GM10266 (cell line): ENCODE results near the gene DNAI2.

ENCODE experiments used
- DNase-seq: peaks from one replicate; pipeline ENCODE4 v3.0.0; 2012; ENCODE audit errors: extremely low spot score
- TF ChIP-seq, protein P1 (sequence below): IDR thresholded peaks from 2 replicates; pipeline ENCODE4 v1.5.1; 2012; ENCODE audit warnings: mild to moderate bottlenecking, low read depth; ENCODE audit not compliant: control insufficient read depth, insufficient read depth; ENCODE audit errors: missing control alignments

DNAI2 gene

DNA sequence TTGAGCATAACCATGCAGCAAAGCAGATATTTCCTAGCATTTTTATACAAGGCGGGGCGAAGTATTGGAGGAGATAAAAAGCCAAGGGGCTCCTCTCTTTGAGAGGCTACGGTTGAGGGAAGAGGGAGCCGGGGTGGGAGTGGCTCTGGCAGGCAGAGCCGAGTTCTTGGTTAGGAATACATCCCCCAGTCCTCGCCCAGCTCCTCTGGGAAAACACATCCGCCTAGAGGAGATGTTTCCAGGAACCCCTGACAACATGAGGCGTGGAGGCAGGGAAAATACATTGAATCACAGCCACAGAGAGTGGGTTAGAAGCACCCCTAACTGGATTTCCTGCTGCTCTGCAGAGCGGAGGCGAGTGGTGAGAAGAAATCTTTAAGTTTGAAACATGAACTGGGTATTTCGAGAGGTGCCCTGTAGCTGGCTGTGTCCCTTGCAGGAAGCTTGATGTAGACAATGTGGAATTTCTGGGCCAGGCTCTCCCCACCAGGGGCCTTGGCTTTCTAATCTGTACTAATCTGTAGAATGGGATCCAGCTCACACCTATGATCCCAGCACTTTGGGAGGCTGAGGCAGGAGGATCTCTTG lies 33.3 kb upstream of the DNAI2 start:
- no peak for DNase-seq
- TF ChIP-seq, protein P1, sequence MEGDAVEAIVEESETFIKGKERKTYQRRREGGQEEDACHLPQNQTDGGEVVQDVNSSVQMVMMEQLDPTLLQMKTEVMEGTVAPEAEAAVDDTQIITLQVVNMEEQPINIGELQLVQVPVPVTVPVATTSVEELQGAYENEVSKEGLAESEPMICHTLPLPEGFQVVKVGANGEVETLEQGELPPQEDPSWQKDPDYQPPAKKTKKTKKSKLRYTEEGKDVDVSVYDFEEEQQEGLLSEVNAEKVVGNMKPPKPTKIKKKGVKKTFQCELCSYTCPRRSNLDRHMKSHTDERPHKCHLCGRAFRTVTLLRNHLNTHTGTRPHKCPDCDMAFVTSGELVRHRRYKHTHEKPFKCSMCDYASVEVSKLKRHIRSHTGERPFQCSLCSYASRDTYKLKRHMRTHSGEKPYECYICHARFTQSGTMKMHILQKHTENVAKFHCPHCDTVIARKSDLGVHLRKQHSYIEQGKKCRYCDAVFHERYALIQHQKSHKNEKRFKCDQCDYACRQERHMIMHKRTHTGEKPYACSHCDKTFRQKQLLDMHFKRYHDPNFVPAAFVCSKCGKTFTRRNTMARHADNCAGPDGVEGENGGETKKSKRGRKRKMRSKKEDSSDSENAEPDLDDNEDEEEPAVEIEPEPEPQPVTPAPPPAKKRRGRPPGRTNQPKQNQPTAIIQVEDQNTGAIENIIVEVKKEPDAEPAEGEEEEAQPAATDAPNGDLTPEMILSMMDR, result no peak

DNA sequence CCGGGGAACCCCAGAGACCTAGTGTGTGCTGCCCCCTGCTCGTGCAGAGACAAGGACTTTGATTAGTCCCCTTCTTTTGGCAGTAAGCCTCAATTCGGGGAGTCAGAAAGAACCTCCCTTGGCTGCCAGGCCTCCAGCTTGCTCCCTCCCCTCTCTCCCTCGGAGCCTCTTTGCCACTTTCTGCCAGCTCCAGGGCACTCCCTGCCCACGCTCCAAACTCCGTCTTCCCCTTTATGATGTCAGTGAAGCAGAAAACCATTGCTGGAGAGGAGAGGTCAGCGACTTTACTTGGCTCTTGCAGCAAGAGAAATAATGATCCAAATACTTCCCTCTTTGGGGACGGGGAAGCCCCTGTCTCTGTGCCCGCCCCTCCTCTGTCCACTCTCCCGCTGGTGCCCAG lies 32.6 kb upstream of the DNAI2 start:
- DNase-seq, result no peak
- TF ChIP-seq, protein P1, result no peak

DNA sequence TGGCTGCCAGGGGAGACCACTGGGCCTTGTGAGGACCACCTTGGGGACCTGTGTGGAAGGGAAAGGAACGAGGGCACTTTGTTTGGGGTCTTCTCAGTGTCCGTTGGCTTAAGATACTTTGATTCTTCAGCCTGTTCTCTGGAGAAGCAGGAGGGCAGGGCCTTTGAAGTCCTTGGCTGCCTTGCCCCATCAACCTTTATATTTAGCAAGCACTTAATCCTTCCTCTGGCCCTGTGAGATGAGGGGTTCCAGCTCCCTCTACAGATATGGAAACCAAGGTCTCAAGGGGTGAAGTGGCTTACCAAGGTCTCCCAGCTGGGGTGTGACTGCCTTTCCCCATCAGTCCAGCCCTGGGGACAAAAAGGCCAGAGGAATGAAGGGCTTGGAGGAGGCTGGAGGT lies 32.2 kb upstream of the DNAI2 start:
- TF ChIP-seq, protein P1, result no peak

DNA sequence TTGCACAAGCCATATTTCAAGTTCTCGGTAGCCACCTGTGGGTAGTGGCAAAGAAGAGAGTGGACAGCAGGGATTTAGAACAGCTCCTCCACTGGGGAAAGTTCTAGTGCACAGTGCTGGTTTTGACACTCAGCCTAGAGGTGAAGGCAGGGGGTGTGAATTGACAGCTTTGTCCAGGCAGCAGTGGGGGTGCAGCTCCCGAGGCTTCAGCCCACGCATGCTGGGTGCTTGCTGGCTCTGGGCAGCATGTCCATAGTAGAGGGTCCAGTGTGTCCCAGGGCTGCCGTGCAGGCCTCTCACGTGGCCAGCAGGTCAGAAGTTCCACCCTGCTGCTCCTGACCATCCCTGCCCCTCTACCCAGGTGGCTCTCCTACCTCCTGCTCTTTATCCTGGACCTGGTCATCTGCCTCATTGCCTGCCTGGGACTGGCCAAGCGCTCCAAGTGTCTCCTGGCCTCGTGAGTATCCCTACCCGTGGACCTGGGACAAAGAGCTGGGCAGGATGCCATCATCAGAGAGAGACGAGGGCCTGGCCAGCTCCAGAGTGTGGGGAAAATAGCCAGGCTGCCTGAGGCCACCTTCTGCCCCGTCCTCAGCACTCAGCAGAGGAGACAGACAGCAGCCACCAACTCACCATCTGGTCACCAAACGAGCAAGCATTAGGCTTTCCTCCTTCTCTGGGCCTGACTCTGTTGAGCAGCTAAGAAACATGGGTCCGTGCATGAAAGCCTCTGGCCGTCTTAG lies 30.9 kb upstream of the DNAI2 start:
- TF ChIP-seq, protein P1, result no peak
- no peak for DNase-seq

More for the DNA sequence above, 32.2 kb upstream of the DNAI2 start:
- DNase-seq, result no peak

DNA sequence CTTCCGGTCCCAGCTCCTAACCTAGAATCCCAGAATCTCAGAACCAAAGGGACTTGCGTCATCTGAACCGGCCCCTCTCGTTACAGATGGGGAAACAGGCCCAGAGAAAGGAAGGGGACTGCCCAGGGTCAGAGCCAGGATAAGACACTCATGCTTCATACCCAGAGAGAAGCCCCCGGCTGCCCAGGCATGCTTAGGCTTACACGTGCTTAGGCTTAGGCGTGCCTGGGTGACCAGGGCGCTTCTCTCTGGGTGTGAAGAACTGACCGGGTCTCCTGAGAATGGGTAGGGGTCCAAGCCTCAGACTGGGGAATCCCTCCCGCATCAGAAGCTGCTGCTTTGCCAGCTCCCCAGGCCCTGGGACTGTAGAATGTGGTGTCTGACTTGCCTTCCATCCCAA lies 29.9 kb upstream of the DNAI2 start:
- no peak for DNase-seq
- TF ChIP-seq, protein P1, result no peak

DNA sequence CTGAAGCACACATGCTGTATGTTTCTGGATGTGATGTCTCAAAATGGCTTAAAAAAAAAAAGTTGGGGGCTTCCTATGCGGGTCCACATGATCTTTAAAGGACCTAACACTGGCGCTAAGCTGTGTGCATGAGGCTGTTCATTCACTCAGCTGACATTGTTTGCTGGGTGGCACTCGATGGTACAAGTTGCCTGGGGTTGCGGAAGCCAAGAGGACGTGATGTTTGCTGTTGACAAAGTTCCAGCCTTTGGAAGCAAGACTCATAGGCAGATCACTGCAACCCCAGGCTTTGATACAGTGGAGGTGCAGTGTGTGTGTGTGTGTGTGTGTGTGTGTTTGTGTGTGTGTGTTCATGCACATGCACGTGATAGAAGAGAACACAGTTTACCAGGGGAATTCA lies 29.5 kb upstream of the DNAI2 start:
- TF ChIP-seq, protein P1, result no peak
- no peak for DNase-seq

DNA sequence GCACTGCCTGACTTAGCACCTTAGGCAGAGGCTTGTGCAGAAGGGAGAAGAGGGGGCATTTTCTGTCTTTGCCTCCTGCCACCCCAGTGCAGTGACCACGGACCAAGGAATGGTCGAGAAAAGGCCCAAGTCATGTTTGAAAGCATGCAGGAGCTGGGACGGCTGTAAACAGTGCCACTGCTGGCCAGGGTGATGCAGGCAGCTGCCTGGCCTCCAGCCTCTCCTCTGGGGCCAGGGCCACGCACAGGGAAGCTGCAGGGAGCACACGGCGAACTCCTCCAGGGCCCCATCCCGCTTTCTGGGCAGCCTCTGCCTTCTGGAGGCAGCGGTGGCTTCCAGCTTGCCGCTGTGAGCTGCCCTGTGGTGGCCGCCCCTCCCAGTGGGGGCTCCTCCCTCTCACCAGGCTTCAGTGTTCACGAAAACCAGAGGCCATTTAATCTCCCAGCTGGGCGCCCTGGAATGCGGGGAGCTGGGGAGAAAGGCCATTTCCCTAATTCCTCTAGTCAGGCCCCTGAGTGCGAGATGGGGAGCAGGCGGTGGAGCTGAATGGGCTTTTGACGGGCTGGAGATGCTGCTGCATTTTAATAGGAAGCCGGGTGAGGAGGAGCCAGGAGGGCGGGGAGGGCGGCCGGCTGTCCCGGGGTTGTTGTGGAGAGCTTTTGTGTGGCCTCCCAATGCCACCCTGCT lies 28.7 kb upstream of the DNAI2 start:
- no peak for DNase-seq
- TF ChIP-seq, protein P1, result no peak
